Stimulated activated CD8-positive, alpha-beta memory T cell treated with anti-CD3 and anti-CD28 coated beads, Interleukin-7, amount 100 ng/mL, for 24 hours (primary cell): ENCODE results near the gene OR5D13.

Source experiments
- DNase-seq: peaks from one replicate; pipeline ENCODE4 v3.0.0-alpha.2; 2020; ENCODE audit warnings: low read depth

The OR5D13 gene

GRCh38 chr11:55773138-55773537 is at the start of gene OR5D13:
OR5D13 (plus strand) TSS chr11:55773438; CDS start chr11:55773438, 0 bp downstream.
- no peak for DNase-seq

- no peak for DNase-seq
Measured at GRCh38 chr11:55726715-55727324, 46.4 kb upstream of the OR5D13 start.

- DNase-seq: no peak
Measured at GRCh38 chr11:55732936-55733335, 40.3 kb upstream of the OR5D13 start.

GRCh38 chr11:55791606-55792005 is 18.4 kb downstream of the OR5D13 start:
- no peak for DNase-seq

GRCh38 chr11:55793321-55793720 is 20.1 kb downstream of the OR5D13 start:
- no peak for DNase-seq

GRCh38 chr11:55795256-55795655 is 22.0 kb downstream of the OR5D13 start, which contains the start of gene OR5D14:
OR5D14 (plus strand) TSS chr11:55795556; CDS start chr11:55795556, 0 bp downstream.
- DNase-seq: no peak

- no peak for DNase-seq
Measured at GRCh38 chr11:55806248-55806647, 33.0 kb downstream of the OR5D13 start.

GRCh38 chr11:55811067-55811466 is 37.8 kb downstream of the OR5D13 start, which contains the start of gene OR5L1:
OR5L1 (plus strand) TSS chr11:55811367; CDS start chr11:55811467, 100 bp downstream.
- DNase-seq: no peak

- no peak for DNase-seq
Measured at GRCh38 chr11:55819330-55819729, 46.1 kb downstream of the OR5D13 start, which contains the start of gene OR5D18. OR5D18 (plus strand) TSS chr11:55819630; CDS start chr11:55819630, 0 bp downstream.
